Measurements from ENCODE around the gene WIPI1. TPM values are rescaled to one million over a fixed set of nuclear protein-coding genes. Genes with fewer than 3 reads are reported as not detected.

The WIPI1 gene
- total and polyA plus RNA-seq, 2 of the 13 experiments (the other 11 are each of a cell fraction or from before 2014, with no cell fraction given), result 29.4 to 141 TPM

- Histone ChIP-seq H4K20me1 (ENCODE audit: insufficient read depth, low read length) (no peaks in the 10 kb centered on the region), H3K9me3 (ENCODE audit: low read length) (no peaks in the 10 kb centered on the region), H3K27ac (ENCODE audit: extremely low read length, insufficient read depth, low read length) (no peak overlapping the region), H3K36me3 (replicated peaks in 1 of 2; ENCODE audit: control insufficient read depth in 1 of 2, insufficient read depth in 2 of 2, low read length in 2 of 2) (peaks cover 9 to 30% of the 10 kb centered on the region in 2 experiments), H3K4me3 (replicated peaks in 1 of 3; ENCODE audit: insufficient read depth in 1 of 3, low read depth in 2 of 3, low read length in 3 of 3) (no peak overlapping the region), H3K9ac (ENCODE audit: insufficient read depth, low read depth, low read length) (no peak overlapping the region), H3K4me1 (ENCODE audit: insufficient read depth, low read length) (peaks cover 41% of the 10 kb centered on the region), H3K79me2 (ENCODE audit: insufficient read depth, low read length) (no peaks in the 10 kb centered on the region), H3K27me3 (ENCODE audit: control insufficient read depth in 1 of 2, insufficient read depth in 2 of 2, low read length in 2 of 2) (no peaks in the 10 kb centered on the region), H3K4me2 (ENCODE audit: low read depth, low read length) (no peak overlapping the region), H2AFZ (ENCODE audit: low read length) (no peak overlapping the region)
- in situ Hi-C loops (cut with HindIII; ENCODE audit: extremely low pct_ligation_motif_present, low pct_unique_long_range_greater_than_20kb) (no loop called here), intact Hi-C loops (cut with micrococcal nuclease; ENCODE audit: unreplicated experiment) (loop anchor here (2.0 kb wide), 1 partner anchor 17 kb away; the partner anchor contains the start of gene WIPI1)
- CTCF ChIA-PET (ENCODE audit: low intra/inter-chr PET ratio, low total read pairs), result no interaction called here
- no peak for FAIRE-seq
- DNase-seq (ENCODE audit: low spot score), result no peak
- no peak for TF ChIP-seq REXO4 (CRISPR knock-in tag; IDR thresholded peaks at IDR 0.05; ENCODE audit: borderline replicate concordance)
- TF ChIP-seq ATF7 (IDR thresholded peaks at IDR 0.05), result no peak
- no peak for TF ChIP-seq ATF7 (CRISPR knock-in tag; IDR thresholded peaks at IDR 0.05)
- no peak for TF ChIP-seq SMC3 (IDR thresholded peaks at IDR 0.05; ENCODE audit: low read length)
- TF ChIP-seq ZNF335 (CRISPR knock-in tag; IDR thresholded peaks at IDR 0.05), result no peak
- no peak for TF ChIP-seq ZNF549 (CRISPR knock-in tag; IDR thresholded peaks at IDR 0.05)
- no peak for TF ChIP-seq MTF2 (CRISPR knock-in tag; IDR thresholded peaks at IDR 0.05; ENCODE audit: borderline replicate concordance)
- no TSS peak for BruUV-seq (replicated peaks)
- POLR2A ChIA-PET, result interaction anchor here (1.4 kb wide), 1 partner anchor 17 kb away, joined by 4 read pairs; the partner anchor contains the start of gene WIPI1
- no peak for ATAC-seq
- 83% methylated on average over 8 of the region's 8 CpGs for WGBS (ENCODE audit: low lambda C conversion rate)
These were observed 17.5 kb downstream of the WIPI1 start for GRCh38 chr17:68439656-68440290.

Measured in HepG2 (cell line).